ENCODE measurements around the gene INPP5F. TPM values are rescaled to one million over a fixed set of nuclear protein-coding genes. Genes with fewer than 3 reads are reported as not detected.

The INPP5F gene
- total and polyA plus RNA-seq, 2 experiments from 2014 or later = 41.4 to 86.0 TPM

DNA sequence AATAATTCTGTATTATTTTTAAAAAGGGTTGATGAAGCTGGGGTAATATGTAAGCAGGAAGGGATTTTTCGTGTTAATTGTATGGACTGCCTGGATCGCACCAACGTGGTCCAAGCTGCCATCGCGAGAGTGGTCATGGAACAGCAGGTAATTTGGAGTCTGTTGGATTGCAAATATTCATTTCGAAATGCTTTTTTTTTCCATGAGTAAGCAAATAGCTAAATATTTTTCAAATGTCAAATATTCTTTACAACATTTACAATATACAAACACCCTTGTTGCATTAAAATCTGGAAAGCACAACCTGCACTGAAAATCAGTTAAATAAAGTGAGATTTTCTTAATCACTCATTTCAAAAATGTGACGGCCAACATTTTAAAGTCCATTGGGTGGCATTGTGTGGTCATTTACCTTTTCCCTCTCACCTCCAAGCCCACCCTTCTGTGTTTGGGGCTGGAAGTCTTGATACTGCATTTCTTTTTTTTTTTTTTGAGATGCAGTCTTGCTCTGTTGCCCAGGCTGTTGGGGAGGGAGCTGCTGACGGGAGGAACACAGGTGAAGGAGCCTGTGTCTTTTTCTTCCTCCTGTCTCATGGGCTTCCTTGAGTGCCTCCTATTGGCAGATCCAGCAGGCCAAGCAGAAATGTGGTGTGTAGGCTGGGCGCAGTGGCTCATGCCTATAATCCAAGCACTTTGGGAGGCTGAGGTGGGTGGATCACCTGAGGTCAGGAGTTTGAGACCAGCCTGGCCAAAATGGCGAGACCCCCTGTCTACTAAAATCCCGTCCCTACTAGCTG, 80.7 kb downstream of the INPP5F start:
- no peaks in the 10 kb centered on the region for H3K4me1 ChIP-seq (ENCODE audit: insufficient read depth)
- TF ChIP-seq ZNF331 (CRISPR knock-in tag; IDR thresholded peaks at IDR 0.05; ENCODE audit: low read depth) = no peak
- TF ChIP-seq, protein P1, sequence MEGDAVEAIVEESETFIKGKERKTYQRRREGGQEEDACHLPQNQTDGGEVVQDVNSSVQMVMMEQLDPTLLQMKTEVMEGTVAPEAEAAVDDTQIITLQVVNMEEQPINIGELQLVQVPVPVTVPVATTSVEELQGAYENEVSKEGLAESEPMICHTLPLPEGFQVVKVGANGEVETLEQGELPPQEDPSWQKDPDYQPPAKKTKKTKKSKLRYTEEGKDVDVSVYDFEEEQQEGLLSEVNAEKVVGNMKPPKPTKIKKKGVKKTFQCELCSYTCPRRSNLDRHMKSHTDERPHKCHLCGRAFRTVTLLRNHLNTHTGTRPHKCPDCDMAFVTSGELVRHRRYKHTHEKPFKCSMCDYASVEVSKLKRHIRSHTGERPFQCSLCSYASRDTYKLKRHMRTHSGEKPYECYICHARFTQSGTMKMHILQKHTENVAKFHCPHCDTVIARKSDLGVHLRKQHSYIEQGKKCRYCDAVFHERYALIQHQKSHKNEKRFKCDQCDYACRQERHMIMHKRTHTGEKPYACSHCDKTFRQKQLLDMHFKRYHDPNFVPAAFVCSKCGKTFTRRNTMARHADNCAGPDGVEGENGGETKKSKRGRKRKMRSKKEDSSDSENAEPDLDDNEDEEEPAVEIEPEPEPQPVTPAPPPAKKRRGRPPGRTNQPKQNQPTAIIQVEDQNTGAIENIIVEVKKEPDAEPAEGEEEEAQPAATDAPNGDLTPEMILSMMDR (conservative IDR thresholded peaks at IDR 0.05; ENCODE audit: low read depth in 2 of 2) = peak in 1 of 2 experiments; percentile 51; a peak in 2 of 4 replicates
- TF ChIP-seq, protein P2, sequence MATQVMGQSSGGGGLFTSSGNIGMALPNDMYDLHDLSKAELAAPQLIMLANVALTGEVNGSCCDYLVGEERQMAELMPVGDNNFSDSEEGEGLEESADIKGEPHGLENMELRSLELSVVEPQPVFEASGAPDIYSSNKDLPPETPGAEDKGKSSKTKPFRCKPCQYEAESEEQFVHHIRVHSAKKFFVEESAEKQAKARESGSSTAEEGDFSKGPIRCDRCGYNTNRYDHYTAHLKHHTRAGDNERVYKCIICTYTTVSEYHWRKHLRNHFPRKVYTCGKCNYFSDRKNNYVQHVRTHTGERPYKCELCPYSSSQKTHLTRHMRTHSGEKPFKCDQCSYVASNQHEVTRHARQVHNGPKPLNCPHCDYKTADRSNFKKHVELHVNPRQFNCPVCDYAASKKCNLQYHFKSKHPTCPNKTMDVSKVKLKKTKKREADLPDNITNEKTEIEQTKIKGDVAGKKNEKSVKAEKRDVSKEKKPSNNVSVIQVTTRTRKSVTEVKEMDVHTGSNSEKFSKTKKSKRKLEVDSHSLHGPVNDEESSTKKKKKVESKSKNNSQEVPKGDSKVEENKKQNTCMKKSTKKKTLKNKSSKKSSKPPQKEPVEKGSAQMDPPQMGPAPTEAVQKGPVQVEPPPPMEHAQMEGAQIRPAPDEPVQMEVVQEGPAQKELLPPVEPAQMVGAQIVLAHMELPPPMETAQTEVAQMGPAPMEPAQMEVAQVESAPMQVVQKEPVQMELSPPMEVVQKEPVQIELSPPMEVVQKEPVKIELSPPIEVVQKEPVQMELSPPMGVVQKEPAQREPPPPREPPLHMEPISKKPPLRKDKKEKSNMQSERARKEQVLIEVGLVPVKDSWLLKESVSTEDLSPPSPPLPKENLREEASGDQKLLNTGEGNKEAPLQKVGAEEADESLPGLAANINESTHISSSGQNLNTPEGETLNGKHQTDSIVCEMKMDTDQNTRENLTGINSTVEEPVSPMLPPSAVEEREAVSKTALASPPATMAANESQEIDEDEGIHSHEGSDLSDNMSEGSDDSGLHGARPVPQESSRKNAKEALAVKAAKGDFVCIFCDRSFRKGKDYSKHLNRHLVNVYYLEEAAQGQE (IDR thresholded peaks at IDR 0.05; ENCODE audit: unreplicated experiment) = no peak
- Mint-ChIP-seq H3K4me3 (no peak overlapping the region), H3K36me3 (ENCODE audit: low read depth) (0 out of 3 replicates have a peak, but pooled peaks cover 8% of the 10 kb centered on the region), H3K27me3 (ENCODE audit: insufficient read depth, low read depth, poor library complexity) (no peaks in the 10 kb centered on the region), H3K9me3 (no peaks in the 10 kb centered on the region), H3K27ac (no peak overlapping the region), H3K4me1 (no peaks in the 10 kb centered on the region; the same call in 2 of the 3 replicates)
- ATAC-seq (peak; percentile 77), DNase-seq (ENCODE audit: low spot score) (peak; percentile 22)
- no peaks in the 10 kb centered on the region for H3K27me3 ChIP-seq (ENCODE audit: insufficient read depth)
- no peaks in the 10 kb centered on the region for H4K20me1 ChIP-seq (replicated peaks; ENCODE audit: insufficient read depth)
- no peak overlapping the region for H2AFZ ChIP-seq
- H3K4me3 ChIP-seq = no peak overlapping the region
- no peak overlapping the region for H3K27ac ChIP-seq (ENCODE audit: low read depth)
- no peaks in the 10 kb centered on the region for H3K9me2 ChIP-seq (ENCODE audit: insufficient read depth)
- H3F3A ChIP-seq (replicated peaks; ENCODE audit: low read depth) = no peaks in the 10 kb centered on the region
- H3K4me2 ChIP-seq = no peak overlapping the region
- no peaks in the 10 kb centered on the region for H3K36me3 ChIP-seq (ENCODE audit: insufficient read depth)
- H3K79me2 ChIP-seq (replicated peaks; ENCODE audit: insufficient read depth) = no peaks in the 10 kb centered on the region

GRCh38 chr10:119807960-119808697, 82.3 kb downstream of the INPP5F start:
- Histone ChIP-seq H3K4me3 (no peak overlapping the region), H3K36me3 (ENCODE audit: insufficient read depth) (no peaks in the 10 kb centered on the region), H3K4me2 (no peak overlapping the region), H4K20me1 (replicated peaks; ENCODE audit: insufficient read depth) (no peaks in the 10 kb centered on the region), H2AFZ (no peak overlapping the region), H3K4me1 (ENCODE audit: insufficient read depth) (no peaks in the 10 kb centered on the region), H3K27me3 (ENCODE audit: insufficient read depth) (no peaks in the 10 kb centered on the region), H3F3A (replicated peaks; ENCODE audit: low read depth) (no peaks in the 10 kb centered on the region), H3K27ac (ENCODE audit: low read depth) (no peak overlapping the region), H3K9me2 (ENCODE audit: insufficient read depth) (no peaks in the 10 kb centered on the region), H3K79me2 (replicated peaks; ENCODE audit: insufficient read depth) (no peaks in the 10 kb centered on the region)
- Mint-ChIP-seq H3K9me3 (no peaks in the 10 kb centered on the region), H3K27ac (no peak overlapping the region), H3K27me3 (ENCODE audit: insufficient read depth, low read depth, poor library complexity) (no peaks in the 10 kb centered on the region), H3K36me3 (ENCODE audit: low read depth) (0 out of 3 replicates have a peak, but pooled peaks cover 8% of the 10 kb centered on the region), H3K4me1 (no peaks in the 10 kb centered on the region; the same call in 2 of the 3 replicates), H3K4me3 (no peak overlapping the region)
- ATAC-seq = no peak
- DNase-seq (ENCODE audit: low spot score) = no peak
- TF ChIP-seq, protein P3, sequence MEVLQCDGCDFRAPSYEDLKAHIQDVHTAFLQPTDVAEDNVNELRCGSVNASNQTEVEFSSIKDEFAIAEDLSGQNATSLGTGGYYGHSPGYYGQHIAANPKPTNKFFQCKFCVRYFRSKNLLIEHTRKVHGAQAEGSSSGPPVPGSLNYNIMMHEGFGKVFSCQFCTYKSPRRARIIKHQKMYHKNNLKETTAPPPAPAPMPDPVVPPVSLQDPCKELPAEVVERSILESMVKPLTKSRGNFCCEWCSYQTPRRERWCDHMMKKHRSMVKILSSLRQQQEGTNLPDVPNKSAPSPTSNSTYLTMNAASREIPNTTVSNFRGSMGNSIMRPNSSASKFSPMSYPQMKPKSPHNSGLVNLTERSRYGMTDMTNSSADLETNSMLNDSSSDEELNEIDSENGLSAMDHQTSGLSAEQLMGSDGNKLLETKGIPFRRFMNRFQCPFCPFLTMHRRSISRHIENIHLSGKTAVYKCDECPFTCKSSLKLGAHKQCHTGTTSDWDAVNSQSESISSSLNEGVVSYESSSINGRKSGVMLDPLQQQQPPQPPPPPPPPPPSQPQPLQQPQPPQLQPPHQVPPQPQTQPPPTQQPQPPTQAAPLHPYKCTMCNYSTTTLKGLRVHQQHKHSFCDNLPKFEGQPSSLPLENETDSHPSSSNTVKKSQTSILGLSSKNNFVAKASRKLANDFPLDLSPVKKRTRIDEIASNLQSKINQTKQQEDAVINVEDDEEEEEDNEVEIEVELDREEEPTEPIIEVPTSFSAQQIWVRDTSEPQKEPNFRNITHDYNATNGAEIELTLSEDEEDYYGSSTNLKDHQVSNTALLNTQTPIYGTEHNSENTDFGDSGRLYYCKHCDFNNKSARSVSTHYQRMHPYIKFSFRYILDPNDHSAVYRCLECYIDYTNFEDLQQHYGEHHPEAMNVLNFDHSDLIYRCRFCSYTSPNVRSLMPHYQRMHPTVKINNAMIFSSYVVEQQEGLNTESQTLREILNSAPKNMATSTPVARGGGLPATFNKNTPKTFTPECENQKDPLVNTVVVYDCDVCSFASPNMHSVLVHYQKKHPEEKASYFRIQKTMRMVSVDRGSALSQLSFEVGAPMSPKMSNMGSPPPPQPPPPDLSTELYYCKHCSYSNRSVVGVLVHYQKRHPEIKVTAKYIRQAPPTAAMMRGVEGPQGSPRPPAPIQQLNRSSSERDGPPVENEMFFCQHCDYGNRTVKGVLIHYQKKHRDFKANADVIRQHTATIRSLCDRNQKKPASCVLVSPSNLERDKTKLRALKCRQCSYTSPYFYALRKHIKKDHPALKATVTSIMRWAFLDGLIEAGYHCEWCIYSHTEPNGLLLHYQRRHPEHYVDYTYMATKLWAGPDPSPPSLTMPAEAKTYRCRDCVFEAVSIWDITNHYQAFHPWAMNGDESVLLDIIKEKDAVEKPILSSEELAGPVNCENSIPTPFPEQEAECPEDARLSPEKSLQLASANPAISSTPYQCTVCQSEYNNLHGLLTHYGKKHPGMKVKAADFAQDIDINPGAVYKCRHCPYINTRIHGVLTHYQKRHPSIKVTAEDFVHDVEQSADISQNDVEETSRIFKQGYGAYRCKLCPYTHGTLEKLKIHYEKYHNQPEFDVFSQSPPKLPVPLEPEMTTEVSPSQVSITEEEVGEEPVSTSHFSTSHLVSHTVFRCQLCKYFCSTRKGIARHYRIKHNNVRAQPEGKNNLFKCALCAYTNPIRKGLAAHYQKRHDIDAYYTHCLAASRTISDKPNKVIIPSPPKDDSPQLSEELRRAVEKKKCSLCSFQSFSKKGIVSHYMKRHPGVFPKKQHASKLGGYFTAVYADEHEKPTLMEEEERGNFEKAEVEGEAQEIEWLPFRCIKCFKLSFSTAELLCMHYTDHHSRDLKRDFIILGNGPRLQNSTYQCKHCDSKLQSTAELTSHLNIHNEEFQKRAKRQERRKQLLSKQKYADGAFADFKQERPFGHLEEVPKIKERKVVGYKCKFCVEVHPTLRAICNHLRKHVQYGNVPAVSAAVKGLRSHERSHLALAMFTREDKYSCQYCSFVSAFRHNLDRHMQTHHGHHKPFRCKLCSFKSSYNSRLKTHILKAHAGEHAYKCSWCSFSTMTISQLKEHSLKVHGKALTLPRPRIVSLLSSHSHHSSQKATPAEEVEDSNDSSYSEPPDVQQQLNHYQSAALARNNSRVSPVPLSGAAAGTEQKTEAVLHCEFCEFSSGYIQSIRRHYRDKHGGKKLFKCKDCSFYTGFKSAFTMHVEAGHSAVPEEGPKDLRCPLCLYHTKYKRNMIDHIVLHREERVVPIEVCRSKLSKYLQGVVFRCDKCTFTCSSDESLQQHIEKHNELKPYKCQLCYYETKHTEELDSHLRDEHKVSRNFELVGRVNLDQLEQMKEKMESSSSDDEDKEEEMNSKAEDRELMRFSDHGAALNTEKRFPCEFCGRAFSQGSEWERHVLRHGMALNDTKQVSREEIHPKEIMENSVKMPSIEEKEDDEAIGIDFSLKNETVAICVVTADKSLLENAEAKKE (CRISPR knock-in tag; IDR thresholded peaks at IDR 0.05) = no peak
- no peak for TF ChIP-seq CREB1 (CRISPR knock-in tag; IDR thresholded peaks at IDR 0.05; ENCODE audit: low read depth)
